GM19025 (cell line): ENCODE results near the gene MAP4K4.

ENCODE experiments used
- ATAC-seq: cut with Tn5 transposase; IDR thresholded peaks from one replicate; pipeline ENCODE4 v1.9.1; 2021; ENCODE audit warnings: mild to moderate bottlenecking, low read depth, moderate library complexity; ENCODE audit not compliant: unreplicated experiment

MAP4K4 gene

DNA sequence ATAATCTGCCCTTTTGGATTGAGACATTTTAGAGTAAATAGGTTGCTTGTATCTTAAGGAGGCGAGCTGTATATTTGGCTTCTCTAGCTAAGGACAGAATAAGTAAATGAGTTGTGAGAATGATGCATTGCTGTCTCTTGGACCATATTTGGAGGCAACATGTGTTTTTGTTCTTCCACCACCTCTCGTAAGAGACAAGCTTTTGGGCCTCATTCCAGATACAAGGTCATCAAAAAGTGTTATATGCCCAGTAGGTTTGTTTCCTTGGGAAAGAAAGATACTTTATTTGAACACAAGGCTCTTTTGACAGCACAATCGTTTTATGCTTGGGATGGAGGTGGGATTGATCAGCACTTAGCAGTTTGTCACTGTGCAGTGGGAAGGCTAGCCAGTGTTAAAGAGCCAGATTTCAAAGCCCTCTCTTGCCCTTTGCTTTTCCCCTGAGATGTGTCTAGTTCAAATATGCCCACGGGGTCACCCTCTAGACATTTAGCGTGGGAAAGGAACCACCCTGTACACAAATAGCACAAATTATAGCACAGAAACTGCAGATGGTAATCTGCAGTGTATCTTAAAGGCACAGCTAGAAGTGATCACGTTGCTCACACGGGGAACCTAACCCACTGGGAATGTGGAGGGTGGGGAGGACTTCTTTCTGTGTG is 131.3 kb downstream of the MAP4K4 start:
- no peak for ATAC-seq

DNA sequence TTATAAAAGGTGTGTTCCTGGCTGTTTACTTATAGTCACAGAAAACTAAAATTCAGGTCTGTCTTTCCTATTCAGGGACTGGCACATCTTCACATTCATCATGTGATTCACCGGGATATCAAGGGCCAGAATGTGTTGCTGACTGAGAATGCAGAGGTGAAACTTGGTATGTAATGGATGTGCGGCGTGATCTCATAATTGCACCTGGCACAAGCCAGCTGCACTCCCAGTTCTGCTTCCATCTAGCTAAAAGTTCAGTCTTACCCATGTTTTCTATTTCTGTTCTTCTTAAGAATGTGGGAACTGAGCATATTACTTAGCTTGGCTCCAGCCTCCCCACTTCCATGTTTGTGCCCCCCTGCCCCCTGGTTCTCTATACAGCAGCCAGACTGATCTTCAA is 131.9 kb downstream of the MAP4K4 start:
- no peak for ATAC-seq

DNA sequence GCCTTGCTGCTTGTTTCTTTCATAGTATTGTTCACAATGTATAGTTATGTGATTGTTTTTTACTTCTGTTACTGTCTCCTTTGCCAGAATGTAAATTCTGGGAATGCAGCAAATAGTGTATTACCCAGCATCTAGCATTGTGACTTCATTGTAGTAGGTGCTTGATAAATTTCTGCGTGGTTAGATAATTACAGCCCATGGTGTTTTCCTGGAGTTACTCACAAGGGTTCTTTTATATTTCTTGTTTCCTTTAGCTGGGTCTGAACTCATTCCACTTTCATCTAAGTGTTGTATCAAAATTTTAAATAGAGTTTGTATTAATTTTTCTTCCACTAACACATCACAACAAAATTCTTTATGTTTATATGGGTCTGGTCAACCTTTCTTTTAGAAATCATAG is 132.6 kb downstream of the MAP4K4 start:
- no peak for ATAC-seq

DNA sequence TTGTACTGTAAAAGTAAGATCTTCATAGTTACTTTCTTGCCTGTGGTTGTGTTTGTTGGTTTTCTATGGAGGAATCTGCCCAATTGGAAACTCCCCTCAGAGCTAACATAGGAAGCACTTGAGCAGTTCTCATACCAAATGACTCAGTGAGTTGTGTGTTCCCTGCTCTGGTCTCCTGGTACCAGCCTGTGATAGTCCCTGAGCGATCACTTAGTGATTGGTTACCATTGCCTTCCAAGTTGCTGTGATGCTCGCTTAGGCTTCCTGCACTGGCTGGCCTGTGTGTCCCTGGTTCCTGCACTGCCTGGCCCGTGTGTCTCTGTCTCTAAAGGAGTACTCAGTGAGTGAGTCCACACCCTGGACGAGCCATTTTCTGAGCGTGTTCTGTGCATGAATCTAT is 133.0 kb downstream of the MAP4K4 start:
- ATAC-seq = peak; percentile 65

DNA sequence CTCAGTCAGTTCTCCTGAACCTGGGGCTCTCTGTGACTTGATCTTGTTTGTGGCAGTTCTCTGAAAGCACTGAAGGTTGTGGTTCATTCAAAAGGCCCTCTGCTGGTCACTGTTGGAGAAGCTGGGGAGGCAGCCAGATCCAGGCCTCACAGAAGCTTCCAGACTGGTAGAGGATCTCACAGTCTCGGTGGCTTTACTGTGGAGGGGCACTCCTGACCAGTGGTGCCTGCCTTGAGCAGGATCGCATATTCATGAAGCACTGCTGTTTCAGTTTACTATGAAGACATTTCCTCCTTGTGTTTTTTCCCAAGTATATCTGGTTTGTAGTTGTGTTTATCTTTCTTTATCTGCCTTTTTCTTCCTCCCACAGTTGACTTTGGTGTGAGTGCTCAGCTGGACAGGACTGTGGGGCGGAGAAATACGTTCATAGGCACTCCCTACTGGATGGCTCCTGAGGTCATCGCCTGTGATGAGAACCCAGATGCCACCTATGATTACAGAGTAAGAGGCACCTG is 133.9 kb downstream of the MAP4K4 start:
- ATAC-seq = no peak

DNA sequence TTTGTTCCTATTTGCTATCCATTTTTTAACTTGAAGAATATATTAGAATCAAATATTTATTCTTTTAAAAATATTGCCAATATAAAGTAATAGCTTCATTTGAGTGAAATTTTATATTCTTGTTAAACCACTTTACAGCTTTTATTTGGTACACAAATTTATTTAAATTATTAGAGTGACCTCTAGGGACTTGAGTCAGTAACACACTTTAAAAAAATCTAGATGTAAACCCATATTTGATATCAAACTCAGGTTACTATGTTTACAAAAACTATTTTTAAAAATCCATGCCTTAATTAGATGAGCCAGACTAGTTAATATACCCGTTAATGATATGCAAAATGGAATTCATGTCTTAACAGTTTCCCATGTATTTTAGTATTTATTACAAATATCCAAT is 134.6 kb downstream of the MAP4K4 start:
- ATAC-seq = no peak

DNA sequence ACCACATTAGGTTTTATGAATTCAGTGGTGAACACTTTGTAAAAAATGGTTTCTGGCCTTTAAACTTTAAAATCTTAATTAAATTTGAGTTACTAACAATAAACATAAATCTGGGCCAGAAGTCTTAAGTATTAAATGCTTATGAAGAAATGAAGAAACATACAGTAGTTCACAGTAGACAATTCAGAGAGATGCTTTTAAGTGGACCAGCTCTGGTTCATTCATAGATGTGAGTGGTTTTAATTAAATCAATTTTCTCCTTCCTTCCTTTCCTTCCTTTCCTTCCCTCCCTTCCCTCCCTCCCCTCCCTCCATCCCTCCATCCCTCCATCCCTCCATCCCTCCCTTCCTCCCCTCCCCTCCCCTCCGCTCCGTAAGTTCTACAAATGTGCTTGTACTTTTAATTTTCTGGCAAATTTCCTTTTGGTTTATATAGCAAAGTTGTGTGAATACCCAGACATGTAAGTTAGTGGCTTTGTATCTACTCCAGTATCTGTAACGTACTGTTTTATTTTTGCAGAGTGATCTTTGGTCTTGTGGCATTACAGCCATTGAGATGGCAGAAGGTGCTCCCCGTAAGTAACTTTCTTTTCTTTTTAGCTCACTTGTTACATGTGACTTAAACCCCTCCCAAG is 136.5 kb downstream of the MAP4K4 start:
- no peak for ATAC-seq

DNA sequence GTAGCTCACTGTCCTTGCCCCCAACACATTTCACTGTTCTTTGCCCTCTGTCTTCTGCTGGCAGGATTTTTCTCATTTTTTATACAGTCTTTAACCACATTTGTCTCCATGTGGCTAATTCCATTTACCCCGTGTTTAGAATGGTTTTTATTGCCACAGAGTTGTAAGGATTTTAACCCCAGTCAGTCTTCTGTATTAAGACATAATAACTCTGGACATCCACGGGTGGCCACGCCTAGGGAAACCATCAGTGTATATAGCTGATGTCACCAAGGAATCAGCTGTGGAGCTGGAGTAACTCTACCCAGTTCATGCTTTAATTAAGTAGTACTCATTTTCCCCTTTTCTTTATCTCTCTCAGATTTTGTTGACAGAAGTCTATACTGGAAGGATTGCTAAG is 139.8 kb downstream of the MAP4K4 start:
- no peak for ATAC-seq

DNA sequence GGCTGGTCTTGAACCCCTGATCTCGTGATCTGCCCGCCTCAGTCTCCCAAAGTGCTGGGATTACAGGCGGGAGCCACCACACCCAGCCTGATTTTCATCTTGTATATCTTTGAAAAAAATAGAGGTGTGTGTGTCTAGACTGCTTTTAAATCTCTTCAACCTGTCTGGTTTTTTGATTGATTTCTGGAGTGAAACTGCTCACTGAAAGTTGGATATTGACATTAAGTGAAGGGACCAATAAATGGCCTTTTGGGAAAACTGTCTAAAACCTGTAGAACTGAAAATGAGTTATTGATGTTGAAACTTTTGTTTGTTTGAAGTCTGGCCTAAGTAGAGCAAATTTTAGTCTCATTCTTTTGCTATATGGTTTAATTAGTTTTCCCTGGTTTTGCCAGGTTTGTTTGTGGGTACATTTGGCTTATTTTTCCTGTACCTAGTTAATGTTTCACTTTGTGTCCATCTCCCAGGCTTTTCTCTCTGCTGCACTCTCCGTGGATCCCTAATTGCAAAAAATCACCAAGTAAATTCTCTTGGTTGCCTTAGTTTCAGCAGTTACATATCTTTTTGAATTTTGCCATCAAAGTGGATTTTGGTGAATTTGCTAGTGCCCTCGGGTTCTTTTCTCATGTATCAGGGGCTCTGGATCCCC is 144.3 kb downstream of the MAP4K4 start:
- ATAC-seq = no peak

DNA sequence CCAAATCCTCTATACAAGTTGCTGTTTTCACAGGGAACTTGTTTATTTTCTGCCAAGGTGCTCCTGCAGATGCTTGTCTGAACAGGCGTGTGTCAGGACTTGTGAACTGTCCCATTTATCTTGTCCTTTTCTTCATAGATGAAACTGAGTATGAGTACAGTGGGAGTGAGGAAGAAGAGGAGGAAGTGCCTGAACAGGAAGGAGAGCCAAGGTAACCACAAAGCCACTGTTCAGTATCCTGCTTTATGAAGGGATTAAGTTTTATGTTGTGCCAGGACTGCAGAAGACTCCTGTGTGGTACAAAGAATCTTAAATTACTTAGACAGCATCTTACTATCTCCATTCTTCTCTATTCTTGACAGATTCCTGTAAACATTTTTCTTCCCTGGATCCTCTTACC is 145.0 kb downstream of the MAP4K4 start:
- ATAC-seq = no peak

DNA sequence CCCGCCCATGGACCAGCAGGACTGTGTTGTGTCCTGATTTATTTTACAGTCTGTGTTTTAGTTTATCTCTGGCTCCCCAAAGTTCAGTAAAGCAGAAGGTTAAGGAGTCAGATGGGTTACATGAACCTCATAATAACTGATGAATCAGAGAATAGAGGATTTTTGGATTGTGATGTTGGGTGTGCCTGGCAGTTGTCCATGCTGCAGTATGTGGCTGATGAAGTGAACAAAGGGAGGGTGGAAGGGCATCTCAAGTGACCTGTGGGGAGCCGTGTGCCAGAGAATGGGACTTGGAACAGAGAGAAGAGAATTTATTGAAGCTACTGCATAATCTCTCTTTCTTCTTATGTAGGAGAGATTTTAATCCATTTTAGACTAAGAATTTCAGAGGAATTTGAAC is 145.5 kb downstream of the MAP4K4 start:
- ATAC-seq = no peak

DNA sequence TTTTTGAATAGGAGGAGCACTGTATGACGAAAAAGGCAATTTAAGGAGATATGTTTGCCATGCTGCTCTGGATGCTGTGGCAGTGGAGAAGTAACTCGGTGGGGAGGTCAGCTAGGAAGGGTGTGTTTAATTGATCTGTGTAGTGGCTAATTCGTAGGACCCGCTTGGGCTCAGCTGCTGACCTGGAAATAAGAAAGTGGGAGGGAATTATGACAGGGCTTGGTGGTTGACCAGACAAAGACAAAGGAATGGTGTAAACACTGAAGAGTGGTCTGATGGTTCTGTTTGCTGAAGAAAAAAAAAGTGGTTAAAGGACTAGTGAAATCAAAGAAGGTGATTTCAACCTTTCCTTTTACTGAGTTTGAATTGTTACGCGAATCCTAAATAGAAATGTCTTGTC is 146.0 kb downstream of the MAP4K4 start:
- no peak for ATAC-seq

DNA sequence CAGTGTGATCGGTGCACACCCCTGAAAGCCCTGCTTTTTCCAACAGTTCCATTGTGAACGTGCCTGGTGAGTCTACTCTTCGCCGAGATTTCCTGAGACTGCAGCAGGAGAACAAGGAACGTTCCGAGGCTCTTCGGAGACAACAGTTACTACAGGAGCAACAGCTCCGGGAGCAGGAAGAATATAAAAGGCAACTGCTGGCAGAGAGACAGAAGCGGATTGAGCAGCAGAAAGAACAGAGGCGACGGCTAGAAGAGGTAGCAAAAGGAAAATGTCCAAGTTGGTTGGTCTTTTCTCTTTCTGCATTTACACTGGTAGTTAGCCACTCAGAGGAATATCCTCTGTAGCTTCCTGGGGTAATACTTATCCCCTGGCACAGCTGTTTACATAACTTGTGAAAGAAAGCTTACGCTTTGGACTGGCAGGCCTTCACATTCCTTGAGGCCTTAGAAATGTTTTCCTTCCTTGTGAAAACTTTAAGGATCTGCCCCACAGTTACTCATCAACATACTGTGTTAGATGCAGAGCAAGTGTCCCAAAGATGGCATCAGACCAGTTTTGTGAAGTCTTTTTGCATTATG is 146.6 kb downstream of the MAP4K4 start:
- ATAC-seq = no peak

DNA sequence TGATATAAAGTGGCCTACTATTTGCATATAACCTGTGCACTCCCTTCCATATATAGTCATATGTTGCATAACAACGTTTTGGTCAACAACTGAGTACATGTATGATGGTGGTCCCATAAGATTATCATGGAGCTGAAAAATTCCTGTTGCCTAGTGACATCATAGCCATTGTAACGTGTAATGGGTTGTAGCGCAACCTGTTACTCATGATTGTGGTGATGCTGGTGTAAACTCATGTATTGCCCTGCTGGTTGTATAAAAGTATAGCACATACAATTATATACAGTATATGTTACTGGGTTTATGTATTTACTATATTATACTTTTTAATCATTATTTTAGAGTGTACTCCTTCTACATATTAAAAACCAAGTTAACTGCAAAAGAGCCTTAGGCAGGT is 149.5 kb downstream of the MAP4K4 start:
- no peak for ATAC-seq

DNA sequence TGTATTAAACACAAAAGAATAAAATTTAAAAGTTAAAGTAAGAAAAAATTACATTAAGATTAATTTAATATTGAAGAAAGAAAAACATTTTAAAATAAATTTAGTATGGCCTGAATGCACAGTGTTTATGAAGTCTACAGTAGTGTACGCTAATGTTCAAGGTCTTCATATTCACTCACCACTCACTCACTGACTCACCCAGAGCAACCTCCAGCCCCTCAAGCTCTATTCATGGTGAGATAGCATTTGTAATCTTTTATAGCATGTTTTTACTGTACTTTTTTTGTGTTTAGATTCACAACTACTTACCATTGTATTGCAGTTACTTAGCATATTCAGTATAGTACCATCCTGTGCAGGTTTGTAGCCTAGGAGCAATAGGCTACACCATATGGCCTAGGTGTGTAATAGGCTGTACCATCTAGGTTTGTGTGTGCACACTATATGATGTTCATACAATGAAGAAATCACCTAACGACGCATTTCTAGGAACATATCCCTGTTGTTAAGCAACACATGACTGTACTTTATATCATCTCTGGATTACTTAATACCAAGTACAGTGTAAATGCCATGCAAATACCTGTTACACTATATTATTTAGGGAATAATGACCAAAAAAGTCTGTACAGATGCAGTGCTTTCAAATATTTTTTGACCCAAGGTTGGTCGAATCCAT is 150.3 kb downstream of the MAP4K4 start:
- ATAC-seq = no peak

DNA sequence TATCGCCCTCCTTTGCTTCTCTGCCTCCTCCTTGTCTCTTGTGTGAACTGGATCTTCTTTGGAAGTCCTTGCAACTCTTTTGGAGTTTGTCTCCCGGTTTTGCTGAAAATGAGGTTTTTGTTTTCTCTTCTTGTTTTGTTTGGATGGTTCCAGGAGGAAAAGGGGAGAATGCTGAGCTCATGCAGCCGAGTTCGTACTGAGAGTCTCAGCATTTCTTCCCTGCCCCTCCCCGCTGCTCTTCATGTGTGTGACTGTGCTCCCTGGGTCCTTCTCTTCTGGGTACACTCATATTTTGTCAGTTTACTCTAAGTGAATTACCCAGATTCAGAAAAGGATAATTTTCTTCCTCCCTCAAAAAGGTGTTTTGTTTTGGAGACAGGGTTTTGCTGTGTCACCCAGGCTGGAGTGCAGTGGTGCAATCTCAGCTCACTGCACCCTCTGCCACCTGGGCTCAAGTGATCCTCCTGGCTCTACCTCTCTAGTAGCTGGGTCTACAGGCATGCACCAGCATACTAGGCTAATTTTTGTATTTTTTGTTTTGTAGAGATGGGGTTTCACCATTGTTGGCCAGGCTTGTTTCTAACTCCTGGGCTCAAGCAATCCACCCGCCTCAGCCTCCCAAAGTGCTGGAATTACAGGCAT is 151.4 kb downstream of the MAP4K4 start:
- no peak for ATAC-seq

DNA sequence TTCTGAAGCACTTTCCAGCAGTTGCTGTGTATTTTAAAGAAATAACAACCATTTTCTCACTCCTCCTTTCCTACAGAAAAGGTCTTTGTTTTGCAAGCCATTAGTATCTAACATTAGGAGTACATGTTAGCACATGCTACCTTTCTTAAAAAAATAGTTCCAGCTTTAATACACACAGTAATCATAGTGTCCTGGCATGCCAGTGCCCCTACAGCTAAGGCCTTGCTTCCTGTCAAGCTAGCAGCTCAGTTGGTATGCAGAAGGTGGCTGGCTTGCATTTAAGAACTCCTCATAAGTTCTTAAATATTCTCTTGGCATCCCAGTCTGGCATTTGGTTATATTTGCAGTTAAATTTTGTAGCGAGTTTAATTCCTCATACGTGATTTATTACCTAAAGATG is 152.9 kb downstream of the MAP4K4 start:
- ATAC-seq = no peak

DNA sequence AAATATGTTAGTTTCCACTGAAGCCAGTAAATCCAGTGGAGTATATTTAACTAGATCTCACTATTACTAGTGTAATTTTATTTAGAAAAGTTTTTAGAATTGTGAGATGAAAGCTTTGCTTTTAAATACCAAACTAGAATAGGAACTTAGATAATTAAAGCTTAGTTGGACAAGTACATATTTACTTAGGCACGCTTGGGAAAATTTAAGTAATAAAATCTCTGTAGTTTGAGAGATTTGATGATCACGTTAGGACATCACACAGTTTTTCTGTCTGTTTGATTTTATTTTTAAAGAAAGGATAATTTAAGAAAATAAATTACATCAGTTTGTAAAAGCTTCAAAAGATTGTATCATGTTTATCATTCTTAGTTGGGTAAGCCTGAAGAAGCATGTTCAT is 153.5 kb downstream of the MAP4K4 start:
- ATAC-seq = no peak

DNA sequence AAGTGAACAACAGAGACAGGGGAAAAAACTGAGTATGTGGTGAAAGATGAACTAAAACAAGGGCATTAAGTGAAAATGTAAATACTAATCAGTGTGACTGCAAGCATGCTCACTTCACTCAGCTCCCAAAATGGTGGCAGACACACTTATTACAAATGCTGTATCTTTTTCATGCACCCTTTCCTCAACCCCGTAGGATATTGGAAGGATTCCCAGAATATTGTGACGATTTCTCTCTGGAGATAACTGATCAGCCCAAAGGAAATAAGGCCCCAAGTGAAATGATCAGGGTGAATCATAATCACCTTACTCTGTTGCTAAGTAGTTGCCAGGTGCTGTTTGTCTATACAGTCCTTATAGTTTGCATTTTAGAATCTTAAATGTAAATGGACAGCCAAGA is 155.3 kb downstream of the MAP4K4 start:
- ATAC-seq = no peak

DNA sequence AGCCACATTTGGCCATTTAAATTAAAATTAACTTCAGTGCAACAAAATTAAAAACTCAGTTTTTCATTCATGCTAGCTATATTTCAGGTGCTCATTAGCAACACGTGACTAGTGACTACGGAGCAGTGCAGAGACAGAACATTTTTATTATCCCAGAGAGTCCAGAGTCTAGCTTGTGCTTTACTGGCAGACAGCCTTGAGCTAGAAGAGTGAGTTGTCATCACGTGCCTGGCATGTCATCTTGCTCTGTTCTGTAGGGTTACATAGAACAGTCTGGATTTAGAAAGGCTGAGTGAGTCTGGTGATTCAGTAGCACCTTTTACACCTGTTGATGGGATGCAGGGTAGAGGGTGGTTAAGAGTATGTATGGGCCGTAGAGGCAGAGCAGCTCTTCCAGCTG is 157.4 kb downstream of the MAP4K4 start:
- no peak for ATAC-seq

DNA sequence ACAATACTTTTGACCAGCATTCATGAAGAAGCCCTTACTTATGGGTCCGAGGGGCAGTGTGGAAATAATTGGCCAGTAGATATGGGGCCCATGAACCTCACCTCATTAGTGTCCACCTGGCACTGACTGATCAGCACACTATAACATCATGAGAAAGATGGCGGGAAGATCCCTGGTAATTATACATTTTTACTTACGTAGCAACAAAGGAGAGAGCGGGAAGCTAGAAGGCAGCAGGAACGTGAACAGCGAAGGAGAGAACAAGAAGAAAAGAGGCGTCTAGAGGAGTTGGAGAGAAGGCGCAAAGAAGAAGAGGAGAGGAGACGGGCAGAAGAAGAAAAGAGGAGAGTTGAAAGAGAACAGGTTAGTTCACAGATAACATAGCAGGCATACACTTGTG is 158.3 kb downstream of the MAP4K4 start:
- no peak for ATAC-seq
